SU-DHL-6 (cell line): ENCODE measurements around the gene SYT11.

Experiments
- EZH2phosphoT487 ChIP-seq: fragments of 200-600 bp; sonication (generic), shearing (Covaris generic); conservative IDR thresholded peaks from 2 replicates; pipeline ENCODE4 v1.6.1; 2018; ENCODE audit warnings: mild to moderate bottlenecking, antibody characterized with exemption, low read length, moderate library complexity, mixed read lengths
- TF ChIP-seq, protein P1 (sequence below): fragments of 200-600 bp; sonication (generic); IDR thresholded peaks from one replicate; pipeline ENCODE4 v1.5.1; 2017; ENCODE audit warnings: antibody characterized with exemption, mild to moderate bottlenecking, low read length, moderate library complexity; ENCODE audit not compliant: insufficient read depth, poor library complexity, severe bottlenecking

DNA sequence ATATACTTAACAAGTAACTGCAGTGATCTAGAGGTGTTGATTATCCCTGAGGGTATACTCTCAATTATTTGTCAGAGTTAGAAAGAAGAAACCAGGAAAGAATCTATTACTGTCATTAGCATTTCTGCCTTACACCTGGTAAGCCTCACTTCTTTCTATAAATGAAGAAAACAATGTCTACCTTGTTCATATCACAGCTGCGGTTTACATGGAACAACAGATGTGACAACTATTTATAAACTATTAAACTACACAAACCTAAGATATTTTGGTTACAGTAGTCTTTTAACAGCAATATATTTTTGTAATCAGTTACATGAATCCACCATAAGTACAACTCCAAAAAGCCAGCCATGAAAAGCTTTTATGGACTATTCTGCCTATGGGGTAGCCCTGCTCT lies 43.0 kb upstream of the SYT11 start:
- TF ChIP-seq, protein P1, sequence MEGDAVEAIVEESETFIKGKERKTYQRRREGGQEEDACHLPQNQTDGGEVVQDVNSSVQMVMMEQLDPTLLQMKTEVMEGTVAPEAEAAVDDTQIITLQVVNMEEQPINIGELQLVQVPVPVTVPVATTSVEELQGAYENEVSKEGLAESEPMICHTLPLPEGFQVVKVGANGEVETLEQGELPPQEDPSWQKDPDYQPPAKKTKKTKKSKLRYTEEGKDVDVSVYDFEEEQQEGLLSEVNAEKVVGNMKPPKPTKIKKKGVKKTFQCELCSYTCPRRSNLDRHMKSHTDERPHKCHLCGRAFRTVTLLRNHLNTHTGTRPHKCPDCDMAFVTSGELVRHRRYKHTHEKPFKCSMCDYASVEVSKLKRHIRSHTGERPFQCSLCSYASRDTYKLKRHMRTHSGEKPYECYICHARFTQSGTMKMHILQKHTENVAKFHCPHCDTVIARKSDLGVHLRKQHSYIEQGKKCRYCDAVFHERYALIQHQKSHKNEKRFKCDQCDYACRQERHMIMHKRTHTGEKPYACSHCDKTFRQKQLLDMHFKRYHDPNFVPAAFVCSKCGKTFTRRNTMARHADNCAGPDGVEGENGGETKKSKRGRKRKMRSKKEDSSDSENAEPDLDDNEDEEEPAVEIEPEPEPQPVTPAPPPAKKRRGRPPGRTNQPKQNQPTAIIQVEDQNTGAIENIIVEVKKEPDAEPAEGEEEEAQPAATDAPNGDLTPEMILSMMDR: no peak
- TF ChIP-seq EZH2phosphoT487: no peak
